Measurements from ENCODE around the gene B4GALNT2. TPM values are rescaled to one million over a fixed set of nuclear protein-coding genes. Genes with fewer than 3 reads are reported as not detected.

Gene B4GALNT2
- total RNA-seq, 3 donors from 2014 or later: 0.15 to 0.66 TPM; not detected in 1

DNA sequence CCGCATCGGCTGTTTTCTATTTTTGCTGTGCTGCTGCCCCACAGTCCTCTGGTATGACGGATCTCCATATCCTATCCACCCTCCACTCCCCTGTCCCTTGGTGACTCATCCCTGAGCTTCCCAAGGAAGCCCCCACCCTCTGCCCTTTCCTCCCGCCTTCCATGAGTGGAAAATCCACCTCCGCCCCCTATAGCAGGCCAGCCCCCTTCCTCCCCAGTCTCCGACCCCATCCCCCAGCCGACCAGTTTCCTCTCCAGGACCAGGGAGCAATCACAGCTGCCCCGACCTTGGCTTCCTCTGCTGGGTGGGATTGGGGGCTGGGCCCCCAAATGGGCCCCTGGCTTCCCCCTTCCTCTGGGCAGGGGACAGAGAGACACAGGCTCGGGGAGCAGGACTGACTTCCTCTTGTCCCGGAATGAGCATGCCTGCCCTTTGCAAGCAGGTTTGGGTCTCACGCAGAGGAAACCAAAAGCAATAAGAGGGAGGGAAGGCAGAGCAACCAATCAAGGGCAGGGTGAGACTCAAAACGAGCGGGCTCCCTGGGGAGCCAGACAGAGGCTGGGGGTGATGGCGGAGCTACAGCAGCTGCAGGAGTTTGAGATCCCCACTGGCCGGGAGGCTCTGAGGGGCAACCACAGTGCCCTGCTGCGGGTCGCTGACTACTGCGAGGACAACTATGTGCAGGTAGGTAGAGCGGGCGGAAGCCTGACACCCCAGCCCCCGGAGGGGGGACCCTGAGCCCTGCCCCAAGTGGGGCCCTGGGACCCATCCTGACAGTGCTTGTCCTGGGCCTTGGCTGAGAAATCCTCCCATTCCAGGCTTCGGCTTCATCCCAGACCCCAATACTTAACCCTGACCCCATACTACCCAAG is 77.8 kb downstream of the B4GALNT2 start, which contains the start of the genes ABI3 and GNGT2:
TSS of gene ABI3 (plus strand) at position 550 of the 872 bp plus-strand sequence. CDS start at position 568, 18 bp downstream.
TSS of gene GNGT2 (minus strand) at position 417 of the 872 bp plus-strand sequence. CDS start 3,152 bp downstream, outside the sequence.
- peaks cover 2 to 14% of the 10 kb centered on the region in 2 donors for H3K27me3 ChIP-seq
- TF ChIP-seq, protein P1, sequence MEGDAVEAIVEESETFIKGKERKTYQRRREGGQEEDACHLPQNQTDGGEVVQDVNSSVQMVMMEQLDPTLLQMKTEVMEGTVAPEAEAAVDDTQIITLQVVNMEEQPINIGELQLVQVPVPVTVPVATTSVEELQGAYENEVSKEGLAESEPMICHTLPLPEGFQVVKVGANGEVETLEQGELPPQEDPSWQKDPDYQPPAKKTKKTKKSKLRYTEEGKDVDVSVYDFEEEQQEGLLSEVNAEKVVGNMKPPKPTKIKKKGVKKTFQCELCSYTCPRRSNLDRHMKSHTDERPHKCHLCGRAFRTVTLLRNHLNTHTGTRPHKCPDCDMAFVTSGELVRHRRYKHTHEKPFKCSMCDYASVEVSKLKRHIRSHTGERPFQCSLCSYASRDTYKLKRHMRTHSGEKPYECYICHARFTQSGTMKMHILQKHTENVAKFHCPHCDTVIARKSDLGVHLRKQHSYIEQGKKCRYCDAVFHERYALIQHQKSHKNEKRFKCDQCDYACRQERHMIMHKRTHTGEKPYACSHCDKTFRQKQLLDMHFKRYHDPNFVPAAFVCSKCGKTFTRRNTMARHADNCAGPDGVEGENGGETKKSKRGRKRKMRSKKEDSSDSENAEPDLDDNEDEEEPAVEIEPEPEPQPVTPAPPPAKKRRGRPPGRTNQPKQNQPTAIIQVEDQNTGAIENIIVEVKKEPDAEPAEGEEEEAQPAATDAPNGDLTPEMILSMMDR (IDR thresholded peaks at IDR 0.05): no peak
- TF ChIP-seq POLR2AphosphoS5 (IDR thresholded peaks at IDR 0.05) (no peak), POLR2A (IDR thresholded peaks at IDR 0.05) (no peak)
- H3K36me3 ChIP-seq: no peaks in the 10 kb centered on the region
- no peak for DNase-seq (ENCODE audit: low spot score in 2 of 2)
- H3K27ac ChIP-seq: peak within 1 kb of the TSS; percentile 21 to 51
- intact Hi-C loops (cut with DNase I; ENCODE audit: low total_unique reads): no loop called here
- H3K9me3 ChIP-seq: no peaks in the 10 kb centered on the region
- no peaks in the 10 kb centered on the region for H3K4me1 ChIP-seq
- peak within 1 kb of the TSS; percentile 32 to 58 (median 40) for H3K4me3 ChIP-seq

DNA sequence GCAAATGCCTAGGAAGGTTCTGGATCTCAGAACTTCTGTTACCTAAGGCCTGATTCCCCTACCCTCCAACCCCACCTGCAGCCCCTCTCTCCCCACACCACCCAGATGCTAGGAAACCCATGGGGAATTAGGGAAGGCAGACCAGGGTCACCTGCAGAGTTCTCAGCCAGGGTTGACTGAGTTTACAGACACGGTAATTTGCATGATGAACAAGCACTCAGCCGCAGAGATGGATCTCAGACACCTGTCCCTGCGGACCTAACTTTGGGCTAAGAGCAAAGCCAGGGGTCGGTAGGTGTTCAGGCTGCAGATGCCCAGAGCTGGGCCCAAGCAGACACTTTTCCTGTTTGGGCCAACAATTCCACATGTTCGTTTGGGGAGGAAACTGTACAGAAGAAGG is 80.8 kb downstream of the B4GALNT2 start:
- intact Hi-C loops (cut with DNase I; ENCODE audit: low total_unique reads): no loop called here
- Histone ChIP-seq H3K4me3 (no peak overlapping the region), H3K4me1 (no peaks in the 10 kb centered on the region), H3K36me3 (no peaks in the 10 kb centered on the region), H3K9me3 (no peaks in the 10 kb centered on the region), H3K27ac (no peak overlapping the region), H3K27me3 (peaks cover 5 to 13% of the 10 kb centered on the region in 2 donors)
- TF ChIP-seq, protein P1 (IDR thresholded peaks at IDR 0.05): no peak
- no peak for TF ChIP-seq POLR2AphosphoS5 (IDR thresholded peaks at IDR 0.05)
- no peak for TF ChIP-seq POLR2A (IDR thresholded peaks at IDR 0.05)
- no peak for DNase-seq (ENCODE audit: low spot score in 2 of 2)

DNA sequence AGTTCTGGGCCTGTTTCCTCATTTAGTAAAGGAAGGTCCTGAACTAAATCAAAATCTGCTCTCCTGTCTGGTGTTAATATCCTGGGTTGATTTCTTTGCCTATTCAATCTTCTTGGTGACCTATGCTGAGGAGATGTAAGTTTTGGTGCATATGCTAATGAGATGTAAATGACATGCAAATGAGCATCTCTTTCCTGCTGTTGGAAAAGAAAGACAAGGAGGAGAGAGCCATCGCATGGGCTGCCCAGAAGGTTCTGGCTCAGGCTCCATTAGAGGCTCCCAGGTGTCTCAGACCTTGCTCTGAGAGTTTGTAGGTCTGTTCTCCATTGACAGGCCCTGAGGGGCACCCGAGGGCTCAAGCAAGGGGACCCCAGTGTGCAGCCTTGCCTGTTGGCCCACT is 81.3 kb downstream of the B4GALNT2 start:
- Histone ChIP-seq H3K27me3 (peaks cover 5 to 14% of the 10 kb centered on the region in 2 donors), H3K27ac (peak overlapping the region; percentile 29 to 66), H3K9me3 (no peaks in the 10 kb centered on the region), H3K4me3 (no peak overlapping the region), H3K4me1 (no peaks in the 10 kb centered on the region), H3K36me3 (no peaks in the 10 kb centered on the region)
- TF ChIP-seq POLR2A (IDR thresholded peaks at IDR 0.05) (no peak), POLR2AphosphoS5 (IDR thresholded peaks at IDR 0.05) (no peak)
- TF ChIP-seq, protein P1 (IDR thresholded peaks at IDR 0.05): no peak
- DNase-seq (ENCODE audit: low spot score in 2 of 2): no peak
- intact Hi-C loops (cut with DNase I; ENCODE audit: low total_unique reads): no loop called here

DNA sequence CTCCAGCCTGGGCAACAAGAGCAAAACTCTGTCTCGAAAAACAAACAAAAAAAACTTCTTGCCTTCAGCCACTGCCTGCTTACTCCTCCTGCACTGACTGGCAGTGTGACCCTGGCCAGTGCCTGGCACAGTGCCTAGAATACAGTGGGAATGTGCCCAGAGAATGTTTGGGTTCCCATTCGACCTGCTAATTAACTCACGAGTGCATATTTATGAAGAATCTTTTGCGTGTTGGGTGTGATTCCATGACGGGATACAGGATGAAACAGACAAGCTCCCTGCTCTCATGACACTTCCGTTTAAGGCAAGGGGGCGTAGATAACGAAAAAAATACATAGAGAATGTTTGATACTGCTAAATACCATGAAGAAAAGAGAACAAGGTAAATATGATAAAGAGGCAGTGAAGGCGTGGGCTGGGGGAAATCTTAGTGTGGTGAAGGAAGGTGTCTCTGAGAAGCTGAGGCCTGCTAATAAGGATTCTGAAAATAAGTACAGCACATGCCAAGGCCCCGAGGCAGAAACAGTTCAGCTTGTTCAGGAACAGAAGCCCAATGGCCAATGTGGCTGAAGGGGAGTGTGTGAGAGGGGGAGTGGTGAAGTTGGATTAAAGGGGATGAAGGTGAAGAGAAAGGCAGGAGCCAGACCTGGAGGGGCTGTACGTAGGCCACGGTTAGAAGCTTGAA is 82.2 kb downstream of the B4GALNT2 start:
- Histone ChIP-seq H3K9me3 (no peaks in the 10 kb centered on the region), H3K36me3 (no peaks in the 10 kb centered on the region), H3K27me3 (peaks cover 5 to 17% of the 10 kb centered on the region in 2 donors), H3K4me3 (no peak overlapping the region), H3K4me1 (no peaks in the 10 kb centered on the region), H3K27ac (peak overlapping the region; percentile 40 to 42)
- intact Hi-C loops (cut with DNase I; ENCODE audit: low total_unique reads): loop anchor here (5.0 kb wide), 1 partner anchor 332 kb away; no protein-coding TSS in a partner anchor
- peak; percentile 57 to 75 for DNase-seq (ENCODE audit: low spot score in 2 of 2)
- TF ChIP-seq, protein P1 (IDR thresholded peaks at IDR 0.05): no peak
- TF ChIP-seq POLR2AphosphoS5 (IDR thresholded peaks at IDR 0.05) (no peak), POLR2A (IDR thresholded peaks at IDR 0.05) (no peak)
